NAMALWA (cell line): ENCODE measurements around the gene CMKLR1.

Experiments
- DNase-seq: peaks from one replicate; pipeline ENCODE4 v3.0.0-alpha.2; 2015; ENCODE audit warnings: low spot score

Gene CMKLR1

DNA sequence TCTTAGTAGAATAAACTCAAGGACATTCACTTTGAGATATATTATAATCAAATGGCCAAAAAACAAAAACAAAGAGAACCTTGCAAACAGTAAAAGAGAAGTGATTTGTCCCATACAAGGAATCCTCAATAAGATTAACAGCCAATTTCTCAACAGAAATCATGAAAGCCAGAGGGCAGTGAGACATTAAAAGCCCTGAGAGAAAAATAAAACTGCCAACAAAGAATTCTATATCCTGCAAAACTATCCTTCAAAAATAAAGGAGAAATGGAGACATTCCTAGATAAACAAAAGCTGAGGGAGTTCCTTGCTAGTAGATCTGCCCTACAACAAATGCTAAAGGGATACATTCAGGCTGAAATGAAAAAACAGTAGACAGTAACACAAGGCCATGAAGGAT lies 78.1 kb downstream of the CMKLR1 start:
- no peak for DNase-seq

DNA sequence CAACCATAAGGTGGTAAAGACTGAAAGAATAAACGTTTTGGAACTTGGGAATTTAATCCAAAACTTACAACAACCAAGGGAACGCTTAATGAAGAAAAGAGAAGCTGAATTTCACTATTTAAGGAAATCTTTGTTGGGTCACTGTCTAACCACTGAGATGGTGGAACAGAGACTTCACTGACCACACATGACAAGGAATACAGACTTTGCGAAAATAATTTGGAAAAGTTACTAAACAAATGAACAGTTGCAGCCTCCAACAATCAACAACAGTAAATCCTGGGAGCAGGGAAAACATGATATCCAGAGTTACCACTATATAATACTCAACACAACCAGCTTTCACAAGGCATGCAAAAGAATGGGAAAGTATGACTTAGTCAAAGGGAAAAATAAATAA lies 79.1 kb downstream of the CMKLR1 start:
- no peak for DNase-seq

DNA sequence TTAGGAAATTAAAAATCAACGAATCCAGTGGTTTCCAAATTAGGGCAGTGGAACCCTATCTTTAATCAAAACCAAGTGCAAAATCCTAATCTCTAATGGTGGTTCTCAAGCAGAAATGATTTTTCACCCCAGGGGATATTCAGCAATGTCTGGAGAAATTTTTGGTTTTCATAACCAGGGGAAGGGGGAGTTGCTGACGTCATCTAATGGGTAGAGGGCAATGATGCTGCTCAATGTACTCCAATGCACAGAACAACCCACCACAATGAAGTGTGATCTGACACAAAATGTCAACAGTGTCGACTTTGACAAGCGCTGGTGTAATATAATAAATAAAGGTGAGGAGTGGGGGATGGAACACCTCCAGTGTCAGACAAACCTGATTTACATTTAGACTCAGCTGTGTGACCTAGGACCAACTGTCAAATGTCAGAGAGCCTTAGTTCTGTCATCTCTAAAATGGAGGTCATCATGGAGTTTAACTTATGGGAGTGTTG lies 81.5 kb downstream of the CMKLR1 start:
- DNase-seq = no peak

DNA sequence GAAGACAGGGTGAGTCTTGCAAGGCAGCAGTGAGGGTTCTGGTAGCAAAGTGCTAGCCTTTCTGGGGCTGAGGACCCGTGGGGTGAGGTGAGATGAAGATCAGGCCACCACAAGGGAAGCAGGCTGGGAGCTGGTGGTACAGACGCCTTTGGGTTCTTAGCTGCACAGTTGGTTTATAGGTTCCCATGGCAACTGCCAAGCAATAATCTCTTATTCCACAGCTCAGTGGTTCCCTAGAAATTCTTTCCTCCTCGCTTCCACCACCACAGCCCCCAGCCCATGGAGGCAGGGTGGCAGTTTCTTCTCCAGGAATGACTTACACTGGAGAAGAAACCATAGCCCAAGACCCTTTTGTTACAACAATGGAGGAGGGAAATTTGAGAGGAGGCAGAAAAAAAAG lies 82.1 kb downstream of the CMKLR1 start:
- no peak for DNase-seq

DNA sequence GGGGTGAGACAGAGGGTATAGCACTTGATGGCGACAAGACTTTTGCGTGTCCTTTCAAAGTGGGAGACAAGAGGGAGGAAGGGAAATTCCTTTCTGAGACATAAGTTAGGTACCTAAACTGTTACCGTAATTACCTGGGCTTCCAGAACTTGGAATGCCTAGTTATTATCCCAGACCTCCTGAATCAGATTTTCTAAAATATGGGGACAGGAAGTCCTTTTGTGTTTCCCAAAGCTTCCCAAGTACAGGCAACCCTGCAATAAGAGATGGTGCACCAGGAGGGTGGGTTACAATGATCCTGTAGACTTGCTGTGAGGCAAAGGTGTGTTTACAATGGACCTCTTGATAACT lies 83.9 kb downstream of the CMKLR1 start:
- DNase-seq = no peak

DNA sequence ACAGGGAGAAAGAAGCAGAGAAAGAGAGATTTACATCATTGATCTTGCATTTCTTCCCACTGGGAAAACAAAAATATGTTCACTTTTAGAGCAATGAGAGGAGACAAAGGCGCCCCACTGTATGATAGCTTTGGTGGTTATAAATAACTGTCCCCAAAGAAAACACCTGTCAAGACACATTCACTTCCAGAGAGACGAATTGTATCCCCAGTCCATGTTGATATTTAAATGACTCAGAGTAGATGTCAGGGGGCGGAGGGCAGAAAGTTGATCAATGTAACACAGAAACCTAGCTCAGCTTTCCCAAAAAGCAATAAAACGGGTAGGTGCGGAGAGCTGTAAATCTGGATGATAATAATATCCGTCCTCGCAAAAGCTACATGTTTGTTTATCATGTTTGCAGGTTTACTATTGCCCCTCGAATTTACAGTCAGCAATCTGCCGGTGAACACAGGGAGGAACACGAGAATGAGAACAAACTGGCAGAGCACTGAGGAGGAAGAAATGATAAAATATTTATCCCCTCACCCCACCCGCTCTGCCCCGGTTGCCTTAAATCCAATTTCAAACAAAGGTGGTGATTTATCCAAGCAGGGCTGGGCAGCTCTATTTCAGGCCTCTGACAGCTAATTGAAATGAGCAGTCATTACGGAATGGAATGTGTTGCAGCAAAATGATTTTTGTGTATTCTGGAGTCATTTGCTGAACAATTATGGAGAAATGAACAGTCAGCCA lies 84.4 kb downstream of the CMKLR1 start:
- no peak for DNase-seq

DNA sequence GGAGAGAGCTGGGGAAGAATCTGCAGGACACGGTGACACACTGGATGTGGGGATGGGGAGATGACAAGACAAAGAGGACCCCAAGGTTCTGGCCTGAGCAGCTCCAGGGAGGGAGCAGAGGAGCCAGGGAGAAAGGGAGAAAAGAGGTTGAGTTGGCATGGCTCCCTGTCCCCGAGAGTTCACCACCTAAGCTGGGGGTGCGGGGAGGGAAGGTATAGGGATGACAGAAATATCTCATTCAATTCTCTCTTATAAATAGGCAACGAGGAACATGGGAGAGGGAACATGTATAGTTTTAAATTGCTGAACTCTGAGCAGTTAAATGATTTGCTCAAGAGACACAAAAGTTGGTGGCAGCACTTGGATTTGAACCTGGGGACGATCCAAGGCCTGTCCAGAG lies 85.1 kb downstream of the CMKLR1 start:
- DNase-seq = no peak

DNA sequence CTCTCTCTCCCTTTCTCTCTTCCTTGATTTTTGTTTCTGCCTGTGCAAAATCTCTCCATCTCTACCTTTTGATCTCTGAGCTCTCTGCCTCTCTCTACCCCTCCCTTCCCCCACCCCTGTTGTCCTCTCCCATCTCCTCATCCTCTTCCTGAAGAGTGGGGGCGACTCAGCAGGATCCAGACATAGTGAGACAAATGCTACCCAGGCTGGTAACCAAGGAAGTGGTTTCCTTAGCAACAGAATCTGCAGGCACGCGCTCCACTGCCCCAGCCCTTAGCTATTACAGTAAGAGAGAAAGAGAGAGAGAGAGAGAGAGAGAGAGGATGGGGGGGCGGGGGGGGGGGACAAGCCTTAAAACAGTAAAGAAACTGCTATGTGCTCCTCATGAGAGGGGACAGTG lies 85.6 kb downstream of the CMKLR1 start:
- DNase-seq = no peak

DNA sequence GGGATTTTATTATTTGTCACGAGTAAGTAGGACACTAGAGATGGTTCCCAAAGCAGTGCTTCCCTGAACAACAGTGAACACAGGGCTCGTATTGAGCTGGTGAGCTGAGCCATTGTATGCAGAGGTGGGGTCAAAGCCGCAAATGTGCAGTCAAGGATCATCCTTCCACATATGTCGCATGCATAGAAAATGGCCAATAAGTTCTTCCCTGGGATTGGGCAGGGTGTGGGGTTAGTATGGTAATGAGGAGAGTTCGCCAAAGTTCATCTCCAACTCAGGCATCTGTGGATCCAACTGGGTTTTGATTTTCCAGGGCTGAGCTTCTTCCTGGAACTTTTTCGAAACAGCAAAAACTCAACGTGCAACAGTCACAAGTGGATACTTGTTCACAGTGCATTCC lies 86.6 kb downstream of the CMKLR1 start:
- DNase-seq = no peak

DNA sequence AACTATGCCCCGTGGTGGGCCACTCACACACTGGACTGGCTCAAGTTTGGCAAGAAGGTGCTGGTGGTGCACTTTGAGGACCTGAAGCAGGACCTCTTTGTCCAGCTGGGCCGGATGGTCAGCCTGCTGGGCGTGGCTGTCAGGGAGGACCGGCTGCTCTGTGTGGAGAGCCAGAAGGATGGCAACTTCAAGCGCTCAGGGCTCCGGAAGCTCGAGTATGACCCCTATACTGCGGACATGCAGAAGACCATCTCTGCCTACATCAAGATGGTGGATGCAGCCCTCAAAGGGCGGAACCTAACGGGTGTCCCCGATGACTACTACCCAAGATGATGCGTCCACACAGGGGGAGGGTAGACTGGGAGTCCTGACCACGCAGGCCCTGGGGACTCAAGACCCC lies 91.1 kb downstream of the CMKLR1 start:
- no peak for DNase-seq

DNA sequence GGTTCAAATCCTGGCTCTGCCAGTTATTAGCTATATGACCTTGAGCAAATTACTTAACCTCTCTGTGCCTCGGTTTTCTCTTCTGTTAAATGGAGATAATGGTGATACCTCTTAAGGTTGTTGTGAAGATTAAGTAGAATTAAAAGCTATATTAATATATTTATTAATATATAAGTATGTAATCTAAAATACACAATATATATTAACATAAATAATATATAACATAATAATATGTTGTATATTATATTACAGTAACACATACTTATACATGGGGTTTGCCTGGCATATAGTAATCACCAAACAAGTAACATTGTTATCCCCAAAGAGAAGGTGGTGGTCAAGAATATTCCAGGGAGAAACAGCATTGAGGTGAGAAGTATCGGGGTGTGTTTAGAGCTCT lies 92.0 kb downstream of the CMKLR1 start:
- DNase-seq = no peak

DNA sequence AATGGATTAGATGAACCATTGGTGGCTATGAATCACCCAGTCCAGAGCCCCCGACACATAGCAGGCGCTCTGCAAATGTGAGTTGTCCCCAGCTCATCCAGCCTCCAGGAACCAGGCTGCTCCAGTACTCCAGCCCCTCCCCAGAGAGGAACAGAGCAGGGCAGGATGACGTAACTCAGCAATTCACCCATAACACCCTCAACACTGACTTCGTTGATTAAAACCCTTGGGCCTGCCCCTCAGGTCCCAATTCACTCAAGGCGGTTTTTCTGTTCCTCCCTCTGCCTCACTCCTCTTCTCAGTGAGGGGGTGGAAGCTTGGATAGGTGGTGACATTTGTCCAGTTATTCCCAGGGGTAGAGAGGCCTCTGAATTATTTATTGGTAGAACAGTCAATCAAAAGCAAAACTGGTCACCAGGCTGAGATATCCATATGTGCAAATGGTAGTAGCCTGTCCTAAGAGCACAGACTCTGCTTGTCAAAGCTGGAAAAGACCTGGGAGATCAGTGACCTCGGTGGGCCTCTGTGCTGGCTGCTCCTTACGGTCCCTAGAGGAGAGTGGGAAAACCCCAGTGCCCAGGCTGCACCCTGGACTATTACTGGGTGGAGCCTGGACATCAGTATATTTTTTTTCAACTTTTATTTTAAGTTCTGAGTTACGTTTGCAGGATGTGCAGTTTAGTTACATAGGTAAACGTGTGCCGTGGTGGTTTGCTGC lies 97.0 kb downstream of the CMKLR1 start:
- DNase-seq = no peak

DNA sequence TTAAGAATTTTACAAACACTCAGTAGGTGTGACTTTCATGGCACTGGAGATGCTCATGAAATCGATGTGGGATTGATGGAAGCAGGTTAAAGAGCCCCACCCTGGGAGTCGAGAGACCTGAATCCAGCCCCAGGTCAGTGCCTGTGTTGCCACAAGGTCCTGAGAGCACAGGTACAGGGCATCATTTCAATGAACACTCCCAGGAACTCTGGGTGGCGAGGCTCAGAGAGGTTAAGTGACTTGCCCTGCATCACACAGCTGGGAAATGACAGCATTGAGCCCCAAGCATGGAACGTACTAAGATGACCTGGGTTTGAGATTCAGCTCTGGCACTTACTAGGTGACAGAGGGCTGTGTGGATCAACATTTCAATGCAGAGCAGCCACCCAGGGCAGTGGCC lies 98.2 kb downstream of the CMKLR1 start:
- DNase-seq = no peak

DNA sequence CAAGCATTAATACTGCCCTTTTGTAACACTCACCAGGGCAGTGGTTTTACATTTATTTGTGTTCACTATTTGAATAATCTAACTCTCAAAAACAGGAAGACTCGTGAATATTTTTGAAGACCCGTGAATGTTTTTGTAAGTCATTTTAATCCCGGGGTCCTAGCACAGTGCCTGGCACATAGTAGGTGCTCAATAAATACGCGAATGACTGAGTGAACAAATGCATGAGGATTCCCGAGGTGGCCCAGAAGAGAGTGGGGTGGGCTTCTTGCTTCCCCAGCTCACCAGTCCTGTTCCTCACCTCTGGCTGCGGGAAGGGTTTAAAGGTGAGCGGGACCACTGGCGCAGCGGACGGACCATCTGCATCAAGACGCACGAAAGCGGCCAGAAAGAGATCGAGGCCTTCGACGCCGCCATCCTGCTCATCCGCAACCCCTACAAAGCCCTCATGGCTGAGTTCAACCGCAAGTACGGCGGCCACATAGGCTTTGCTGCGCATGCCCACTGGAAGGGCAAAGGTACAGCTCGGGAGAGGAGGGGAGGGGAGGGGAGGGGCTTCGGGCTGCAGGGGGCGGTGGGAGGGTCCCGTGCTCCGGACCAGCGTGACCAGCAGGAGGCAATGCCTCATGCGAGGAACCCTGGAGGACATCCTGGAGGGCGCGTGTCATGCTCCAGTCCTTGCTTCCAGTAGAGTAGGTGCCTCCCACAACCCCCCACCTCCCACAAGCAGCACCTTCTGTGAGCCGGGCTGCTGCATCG lies 98.9 kb downstream of the CMKLR1 start:
- DNase-seq = no peak

DNA sequence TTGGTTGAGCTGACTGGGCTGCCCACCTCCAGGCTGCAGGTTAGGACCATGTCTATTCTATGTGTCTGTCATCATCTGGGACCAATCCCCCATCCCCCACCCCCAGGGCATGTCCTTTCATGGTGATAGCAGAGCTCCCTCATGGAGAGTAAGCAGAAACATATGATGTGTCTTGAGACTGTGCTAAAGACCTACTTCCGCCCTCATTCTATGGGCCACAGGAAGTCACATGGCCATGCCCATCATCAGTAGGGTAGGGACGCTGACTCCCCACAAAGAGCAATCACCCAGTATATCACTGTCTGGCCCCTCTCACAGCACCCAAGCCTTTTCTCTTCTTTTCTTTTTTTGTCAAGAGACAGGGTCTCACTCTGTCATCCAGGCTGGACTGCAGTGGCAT lies 99.7 kb downstream of the CMKLR1 start:
- no peak for DNase-seq

DNA sequence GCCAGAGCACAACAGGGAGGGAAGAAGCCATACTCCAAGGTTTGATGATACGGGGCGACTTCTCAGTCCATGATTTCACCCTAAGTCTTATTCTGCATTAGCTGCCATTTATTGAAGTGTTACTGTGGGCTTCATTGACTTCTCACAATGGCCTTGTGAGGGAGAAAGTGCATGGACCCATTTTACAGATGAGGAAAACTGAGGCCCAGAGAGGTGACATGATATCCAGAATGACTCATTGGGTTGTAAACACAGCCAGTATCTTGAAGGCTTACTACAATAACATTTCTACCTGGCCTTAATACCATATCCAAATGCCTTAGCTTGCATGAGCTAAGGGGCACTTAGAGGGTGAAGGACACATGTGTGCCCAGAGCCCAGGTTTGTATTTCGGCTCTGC lies 100.6 kb downstream of the CMKLR1 start:
- DNase-seq = no peak
